ENCODE results near the gene ZBTB34.

DNA sequence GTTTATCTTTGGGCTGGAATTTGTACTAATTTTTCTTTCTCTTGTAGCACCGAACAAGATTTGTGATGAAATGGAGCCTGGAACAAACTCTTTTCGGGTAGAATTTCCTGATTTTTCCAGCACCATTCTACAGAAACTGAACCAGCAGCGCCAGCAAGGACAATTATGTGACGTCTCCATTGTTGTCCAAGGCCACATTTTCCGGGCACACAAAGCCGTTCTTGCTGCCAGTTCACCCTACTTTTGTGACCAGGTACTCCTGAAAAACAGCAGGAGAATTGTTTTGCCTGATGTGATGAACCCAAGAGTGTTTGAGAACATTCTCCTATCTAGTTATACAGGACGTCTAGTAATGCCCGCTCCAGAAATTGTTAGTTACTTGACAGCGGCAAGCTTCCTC lies 28.0 kb upstream of the ZBTB34 start:
- TF ChIP-seq, protein P1, sequence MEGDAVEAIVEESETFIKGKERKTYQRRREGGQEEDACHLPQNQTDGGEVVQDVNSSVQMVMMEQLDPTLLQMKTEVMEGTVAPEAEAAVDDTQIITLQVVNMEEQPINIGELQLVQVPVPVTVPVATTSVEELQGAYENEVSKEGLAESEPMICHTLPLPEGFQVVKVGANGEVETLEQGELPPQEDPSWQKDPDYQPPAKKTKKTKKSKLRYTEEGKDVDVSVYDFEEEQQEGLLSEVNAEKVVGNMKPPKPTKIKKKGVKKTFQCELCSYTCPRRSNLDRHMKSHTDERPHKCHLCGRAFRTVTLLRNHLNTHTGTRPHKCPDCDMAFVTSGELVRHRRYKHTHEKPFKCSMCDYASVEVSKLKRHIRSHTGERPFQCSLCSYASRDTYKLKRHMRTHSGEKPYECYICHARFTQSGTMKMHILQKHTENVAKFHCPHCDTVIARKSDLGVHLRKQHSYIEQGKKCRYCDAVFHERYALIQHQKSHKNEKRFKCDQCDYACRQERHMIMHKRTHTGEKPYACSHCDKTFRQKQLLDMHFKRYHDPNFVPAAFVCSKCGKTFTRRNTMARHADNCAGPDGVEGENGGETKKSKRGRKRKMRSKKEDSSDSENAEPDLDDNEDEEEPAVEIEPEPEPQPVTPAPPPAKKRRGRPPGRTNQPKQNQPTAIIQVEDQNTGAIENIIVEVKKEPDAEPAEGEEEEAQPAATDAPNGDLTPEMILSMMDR (IDR thresholded peaks at IDR 0.05), result no peak
- no peak for TF ChIP-seq POLR2A (IDR thresholded peaks at IDR 0.05)
